Measurements from ENCODE around the gene ESRRB.

The ESRRB gene

GRCh38 chr14:76405627-76406026 lies 29.7 kb downstream of the ESRRB start:
- H3K9ac ChIP-seq (ENCODE audit: low read depth in 1 of 2, low read length in 2 of 2) = no peak overlapping the region

DNA sequence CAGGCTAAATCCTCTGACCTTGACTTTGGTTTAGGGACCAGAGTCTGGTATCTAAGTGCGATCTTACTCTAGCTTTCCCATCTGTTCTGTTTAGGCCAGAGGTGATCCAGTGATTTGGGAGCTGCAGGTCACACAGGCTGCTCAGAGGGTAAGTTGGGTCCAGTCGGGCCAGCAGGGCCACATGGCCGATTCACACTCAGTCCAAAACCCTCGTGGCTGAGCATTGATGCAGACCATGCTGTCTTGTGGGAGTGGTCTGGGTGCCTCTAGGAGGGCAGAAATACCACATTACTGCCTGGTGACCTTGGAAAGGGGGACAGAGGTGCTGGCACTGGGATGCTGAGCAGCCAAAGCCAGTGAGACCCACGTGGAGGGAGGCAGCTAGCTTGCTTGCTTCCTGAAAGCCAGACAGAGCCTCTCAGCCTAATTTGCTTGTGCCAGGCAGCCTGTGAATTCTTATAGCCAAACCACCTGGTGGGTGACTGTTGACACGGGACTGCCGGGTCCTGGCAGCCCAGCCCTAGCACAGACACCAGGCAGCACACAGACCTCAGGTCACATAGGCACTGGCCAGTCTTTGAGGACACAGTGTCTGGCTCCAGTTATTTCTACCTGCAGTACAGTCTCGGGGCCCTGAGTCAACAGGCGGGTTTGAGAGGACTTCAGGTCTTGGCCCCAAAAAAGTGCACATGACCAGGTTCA lies 31.7 kb downstream of the ESRRB start:
- Histone ChIP-seq H3K27me3 (ENCODE audit: control insufficient read depth in 2 of 2, insufficient read depth in 2 of 2, low read length in 2 of 2) (peaks cover 0 to 3% of the 10 kb centered on the region in 2 donors), H3K9me3 (ENCODE audit: control insufficient read depth in 2 of 2, low read length in 2 of 2) (no peaks in the 10 kb centered on the region), H3K4me1 (ENCODE audit: control insufficient read depth in 2 of 2, insufficient read depth in 2 of 2, low read length in 2 of 2) (no peaks in the 10 kb centered on the region), H3K36me3 (ENCODE audit: control insufficient read depth in 2 of 2, insufficient read depth in 2 of 2, low read length in 2 of 2) (no peaks in the 10 kb centered on the region), H3K9ac (ENCODE audit: low read depth in 1 of 2, low read length in 2 of 2) (no peak overlapping the region), H3K27ac (ENCODE audit: low read depth in 2 of 2, low read length in 2 of 2) (no peak overlapping the region), H3K4me3 (ENCODE audit: low read length in 2 of 2) (no peak overlapping the region)

More at GRCh38 chr14:76405627-76406026, 29.7 kb downstream of the ESRRB start:
- no peaks in the 10 kb centered on the region for H3K4me1 ChIP-seq (ENCODE audit: control insufficient read depth in 2 of 2, insufficient read depth in 2 of 2, low read length in 2 of 2)
- H3K27ac ChIP-seq (ENCODE audit: low read depth in 2 of 2, low read length in 2 of 2) = no peak overlapping the region
- H3K9me3 ChIP-seq (ENCODE audit: control insufficient read depth in 2 of 2, low read length in 2 of 2) = no peaks in the 10 kb centered on the region
- no peak overlapping the region for H3K4me3 ChIP-seq (ENCODE audit: low read length in 2 of 2)
- H3K27me3 ChIP-seq (ENCODE audit: control insufficient read depth in 2 of 2, insufficient read depth in 2 of 2, low read length in 2 of 2) = peaks cover 0 to 3% of the 10 kb centered on the region in 2 donors
- H3K36me3 ChIP-seq (ENCODE audit: control insufficient read depth in 2 of 2, insufficient read depth in 2 of 2, low read length in 2 of 2) = no peaks in the 10 kb centered on the region

- Histone ChIP-seq H3K9me3 (ENCODE audit: control insufficient read depth in 2 of 2, low read length in 2 of 2) (no peaks in the 10 kb centered on the region), H3K4me3 (ENCODE audit: low read length in 2 of 2) (no peak overlapping the region), H3K9ac (ENCODE audit: low read depth in 1 of 2, low read length in 2 of 2) (no peak overlapping the region), H3K27ac (ENCODE audit: low read depth in 2 of 2, low read length in 2 of 2) (no peak overlapping the region), H3K27me3 (ENCODE audit: control insufficient read depth in 2 of 2, insufficient read depth in 2 of 2, low read length in 2 of 2) (peaks cover 7 to 8% of the 10 kb centered on the region in 2 donors), H3K36me3 (ENCODE audit: control insufficient read depth in 2 of 2, insufficient read depth in 2 of 2, low read length in 2 of 2) (no peaks in the 10 kb centered on the region), H3K4me1 (ENCODE audit: control insufficient read depth in 2 of 2, insufficient read depth in 2 of 2, low read length in 2 of 2) (no peaks in the 10 kb centered on the region)
These were observed 32.9 kb downstream of the ESRRB start for GRCh38 chr14:76408877-76409276.

DNA sequence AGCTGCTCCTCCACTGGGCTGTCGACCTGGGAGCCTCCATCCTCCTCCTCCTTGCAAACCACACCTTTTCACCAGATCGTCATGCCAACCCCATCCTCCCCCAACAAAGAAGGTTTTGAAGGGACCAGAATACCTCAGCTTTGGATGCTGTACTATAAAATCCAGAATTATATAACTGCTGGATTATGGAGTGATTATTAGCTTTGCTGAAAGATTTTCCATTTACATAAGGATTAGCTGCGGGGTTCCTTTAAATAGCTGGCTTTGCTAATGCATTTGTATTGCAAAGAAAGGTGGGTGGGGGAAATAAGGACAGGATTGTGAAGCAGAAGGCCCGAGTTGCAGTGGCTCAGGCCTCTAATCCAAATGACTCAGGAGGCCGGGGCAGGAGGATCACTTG lies 36.6 kb downstream of the ESRRB start:
- Histone ChIP-seq H3K36me3 (ENCODE audit: control insufficient read depth in 2 of 2, insufficient read depth in 2 of 2, low read length in 2 of 2) (no peaks in the 10 kb centered on the region), H3K27ac (ENCODE audit: low read depth in 2 of 2, low read length in 2 of 2) (no peak overlapping the region), H3K4me3 (ENCODE audit: low read length in 2 of 2) (no peak overlapping the region), H3K4me1 (ENCODE audit: control insufficient read depth in 2 of 2, insufficient read depth in 2 of 2, low read length in 2 of 2) (no peaks in the 10 kb centered on the region), H3K9me3 (ENCODE audit: control insufficient read depth in 2 of 2, low read length in 2 of 2) (no peaks in the 10 kb centered on the region), H3K9ac (ENCODE audit: low read depth in 1 of 2, low read length in 2 of 2) (no peak overlapping the region), H3K27me3 (ENCODE audit: control insufficient read depth in 2 of 2, insufficient read depth in 2 of 2, low read length in 2 of 2) (peaks cover 11 to 12% of the 10 kb centered on the region in 2 donors)

GRCh38 chr14:76413106-76413961 lies 37.4 kb downstream of the ESRRB start:
- H3K9me3 ChIP-seq (ENCODE audit: control insufficient read depth in 2 of 2, low read length in 2 of 2) = no peaks in the 10 kb centered on the region
- H3K27ac ChIP-seq (ENCODE audit: low read depth in 2 of 2, low read length in 2 of 2) = no peak overlapping the region
- peaks cover 11 to 12% of the 10 kb centered on the region in 2 donors for H3K27me3 ChIP-seq (ENCODE audit: control insufficient read depth in 2 of 2, insufficient read depth in 2 of 2, low read length in 2 of 2)
- no peaks in the 10 kb centered on the region for H3K4me1 ChIP-seq (ENCODE audit: control insufficient read depth in 2 of 2, insufficient read depth in 2 of 2, low read length in 2 of 2)
- no peak overlapping the region for H3K4me3 ChIP-seq (ENCODE audit: low read length in 2 of 2)
- H3K36me3 ChIP-seq (ENCODE audit: control insufficient read depth in 2 of 2, insufficient read depth in 2 of 2, low read length in 2 of 2) = no peaks in the 10 kb centered on the region
- no peak overlapping the region for H3K9ac ChIP-seq (ENCODE audit: low read depth in 1 of 2, low read length in 2 of 2)

GRCh38 chr14:76413962-76414600 lies 38.1 kb downstream of the ESRRB start:
- Histone ChIP-seq H3K4me3 (ENCODE audit: low read length in 2 of 2) (no peak overlapping the region), H3K9ac (ENCODE audit: low read depth in 1 of 2, low read length in 2 of 2) (no peak overlapping the region), H3K4me1 (ENCODE audit: control insufficient read depth in 2 of 2, insufficient read depth in 2 of 2, low read length in 2 of 2) (no peaks in the 10 kb centered on the region), H3K27ac (ENCODE audit: low read depth in 2 of 2, low read length in 2 of 2) (no peak overlapping the region), H3K36me3 (ENCODE audit: control insufficient read depth in 2 of 2, insufficient read depth in 2 of 2, low read length in 2 of 2) (no peaks in the 10 kb centered on the region), H3K27me3 (ENCODE audit: control insufficient read depth in 2 of 2, insufficient read depth in 2 of 2, low read length in 2 of 2) (peaks cover 9 to 11% of the 10 kb centered on the region in 2 donors), H3K9me3 (ENCODE audit: control insufficient read depth in 2 of 2, low read length in 2 of 2) (no peaks in the 10 kb centered on the region)

- Histone ChIP-seq H3K4me1 (ENCODE audit: control insufficient read depth in 2 of 2, insufficient read depth in 2 of 2, low read length in 2 of 2) (no peaks in the 10 kb centered on the region), H3K36me3 (ENCODE audit: control insufficient read depth in 2 of 2, insufficient read depth in 2 of 2, low read length in 2 of 2) (no peaks in the 10 kb centered on the region), H3K4me3 (ENCODE audit: low read length in 2 of 2) (no peak overlapping the region), H3K27me3 (ENCODE audit: control insufficient read depth in 2 of 2, insufficient read depth in 2 of 2, low read length in 2 of 2) (peaks cover 0 to 4% of the 10 kb centered on the region in 2 donors), H3K27ac (ENCODE audit: low read depth in 2 of 2, low read length in 2 of 2) (no peak overlapping the region), H3K9me3 (ENCODE audit: control insufficient read depth in 2 of 2, low read length in 2 of 2) (no peaks in the 10 kb centered on the region), H3K9ac (ENCODE audit: low read depth in 1 of 2, low read length in 2 of 2) (no peak overlapping the region)
These were observed 43.5 kb downstream of the ESRRB start for GRCh38 chr14:76419399-76419798.

DNA sequence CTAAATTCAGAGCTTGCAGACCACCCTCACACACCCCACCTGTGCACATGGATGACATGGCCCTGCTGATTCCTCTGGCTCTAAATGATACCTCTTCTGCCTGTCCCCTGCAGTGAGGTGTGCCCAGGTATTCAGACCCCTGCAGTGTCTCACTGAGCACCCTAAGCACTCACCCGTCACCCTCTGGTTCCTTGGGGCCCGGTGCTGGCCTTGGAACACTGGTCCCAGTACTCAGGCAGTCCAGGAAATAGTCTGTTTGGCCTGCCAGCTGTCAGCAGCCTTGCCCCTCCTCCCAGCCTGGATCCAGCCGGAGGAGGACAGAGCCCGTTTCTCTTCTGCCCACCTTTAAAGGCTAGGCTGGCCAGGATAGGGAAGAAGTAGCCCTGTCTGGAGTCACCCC lies 44.9 kb downstream of the ESRRB start:
- Histone ChIP-seq H3K27ac (ENCODE audit: low read depth in 2 of 2, low read length in 2 of 2) (no peak overlapping the region), H3K27me3 (ENCODE audit: control insufficient read depth in 2 of 2, insufficient read depth in 2 of 2, low read length in 2 of 2) (no peaks in the 10 kb centered on the region), H3K4me1 (ENCODE audit: control insufficient read depth in 2 of 2, insufficient read depth in 2 of 2, low read length in 2 of 2) (no peaks in the 10 kb centered on the region), H3K36me3 (ENCODE audit: control insufficient read depth in 2 of 2, insufficient read depth in 2 of 2, low read length in 2 of 2) (no peaks in the 10 kb centered on the region), H3K4me3 (ENCODE audit: low read length in 2 of 2) (no peak overlapping the region), H3K9ac (ENCODE audit: low read depth in 1 of 2, low read length in 2 of 2) (no peak overlapping the region), H3K9me3 (ENCODE audit: control insufficient read depth in 2 of 2, low read length in 2 of 2) (no peaks in the 10 kb centered on the region)

DNA sequence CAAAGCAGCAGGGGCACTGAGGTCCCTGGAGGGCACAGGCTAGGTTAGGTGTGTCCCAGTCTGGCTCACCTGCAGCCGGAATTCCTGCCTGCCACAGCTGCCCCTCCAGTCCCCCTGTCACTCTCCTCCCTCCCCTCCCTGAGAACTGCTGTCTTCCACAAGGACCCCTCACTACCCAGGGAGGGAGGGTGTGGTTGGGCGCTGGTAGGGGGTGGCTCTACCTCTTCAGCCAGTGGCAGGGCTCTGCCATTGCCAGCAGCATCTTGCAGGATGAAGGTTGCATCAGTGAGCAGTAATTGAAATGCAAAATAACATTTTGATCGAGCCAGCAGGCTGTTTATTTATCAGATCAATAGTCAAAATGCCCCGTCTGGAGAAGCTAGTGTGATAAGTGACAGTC lies 45.7 kb downstream of the ESRRB start:
- no peaks in the 10 kb centered on the region for H3K4me1 ChIP-seq (ENCODE audit: control insufficient read depth in 2 of 2, insufficient read depth in 2 of 2, low read length in 2 of 2)
- H3K9me3 ChIP-seq (ENCODE audit: control insufficient read depth in 2 of 2, low read length in 2 of 2) = no peaks in the 10 kb centered on the region
- H3K27ac ChIP-seq (ENCODE audit: low read depth in 2 of 2, low read length in 2 of 2) = no peak overlapping the region
- H3K9ac ChIP-seq (ENCODE audit: low read depth in 1 of 2, low read length in 2 of 2) = no peak overlapping the region
- H3K4me3 ChIP-seq (ENCODE audit: low read length in 2 of 2) = no peak overlapping the region
- H3K36me3 ChIP-seq (ENCODE audit: control insufficient read depth in 2 of 2, insufficient read depth in 2 of 2, low read length in 2 of 2) = no peaks in the 10 kb centered on the region
- no peaks in the 10 kb centered on the region for H3K27me3 ChIP-seq (ENCODE audit: control insufficient read depth in 2 of 2, insufficient read depth in 2 of 2, low read length in 2 of 2)

- Histone ChIP-seq H3K9me3 (ENCODE audit: control insufficient read depth in 2 of 2, low read length in 2 of 2) (no peaks in the 10 kb centered on the region), H3K4me3 (ENCODE audit: low read length in 2 of 2) (no peak overlapping the region), H3K27ac (ENCODE audit: low read depth in 2 of 2, low read length in 2 of 2) (no peak overlapping the region), H3K36me3 (ENCODE audit: control insufficient read depth in 2 of 2, insufficient read depth in 2 of 2, low read length in 2 of 2) (no peaks in the 10 kb centered on the region), H3K27me3 (ENCODE audit: control insufficient read depth in 2 of 2, insufficient read depth in 2 of 2, low read length in 2 of 2) (no peaks in the 10 kb centered on the region), H3K9ac (ENCODE audit: low read depth in 1 of 2, low read length in 2 of 2) (no peak overlapping the region), H3K4me1 (ENCODE audit: control insufficient read depth in 2 of 2, insufficient read depth in 2 of 2, low read length in 2 of 2) (no peaks in the 10 kb centered on the region)
These were observed 46.7 kb downstream of the ESRRB start for GRCh38 chr14:76422662-76423061.
